GM21529 (cell line): ENCODE results near the gene NOP16.

ENCODE experiments used
- ATAC-seq: cut with Tn5 transposase; IDR thresholded peaks from one replicate; pipeline ENCODE4 v1.9.1; 2021; ENCODE audit not compliant: unreplicated experiment

Gene NOP16

DNA sequence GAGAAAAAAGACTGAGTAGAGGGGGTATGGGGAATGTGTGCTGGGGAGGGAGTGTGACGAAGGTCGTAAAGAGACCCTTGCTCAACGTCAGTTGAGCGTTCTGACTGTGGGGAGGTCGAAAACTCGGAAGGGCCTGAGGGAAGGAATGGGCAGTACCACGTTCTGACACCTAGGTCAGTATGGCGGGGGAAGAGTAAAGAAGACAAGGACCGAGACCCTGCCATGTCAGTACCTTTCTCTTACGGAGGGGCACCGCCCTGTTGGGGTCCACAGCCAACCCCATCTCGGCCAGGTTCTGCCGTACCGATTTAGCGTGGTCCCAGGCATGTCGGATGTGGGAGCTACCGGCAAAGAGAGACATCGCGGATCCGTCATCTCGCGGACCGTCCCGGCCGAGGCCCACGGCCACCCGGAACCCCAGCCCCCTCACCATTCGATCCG lies 375 bp downstream of the NOP16 start:
- peak; percentile 0 for ATAC-seq

DNA sequence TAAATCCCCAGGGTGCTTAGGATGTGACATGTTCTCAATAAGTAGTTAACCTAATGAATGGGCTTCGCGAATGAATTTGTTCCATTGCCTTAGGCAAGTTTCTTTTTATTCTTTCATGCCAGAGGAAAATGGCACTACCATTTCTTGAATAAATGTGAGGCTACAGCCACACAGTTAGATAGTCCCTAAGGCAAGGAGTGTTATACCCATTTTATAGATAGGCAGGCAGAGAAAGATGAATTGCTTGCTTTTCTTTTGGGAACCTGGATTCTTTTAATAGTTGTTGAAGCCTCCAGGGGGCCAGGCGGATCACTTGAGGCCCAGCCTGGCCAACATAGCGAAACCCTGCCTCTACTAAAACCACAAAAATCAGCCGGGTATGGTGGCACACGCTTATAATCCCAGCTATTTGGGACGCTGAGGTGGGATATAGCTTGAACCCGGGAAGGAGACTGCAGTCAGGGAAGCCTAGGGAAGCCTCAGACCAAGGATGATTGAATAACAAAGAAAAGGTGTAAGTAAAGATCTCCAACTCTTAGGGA lies 943 bp downstream of the NOP16 start:
- no peak for ATAC-seq

GRCh38 chr5:176386491-176386890 lies 1.9 kb downstream of the NOP16 start:
- ATAC-seq, result no peak

DNA sequence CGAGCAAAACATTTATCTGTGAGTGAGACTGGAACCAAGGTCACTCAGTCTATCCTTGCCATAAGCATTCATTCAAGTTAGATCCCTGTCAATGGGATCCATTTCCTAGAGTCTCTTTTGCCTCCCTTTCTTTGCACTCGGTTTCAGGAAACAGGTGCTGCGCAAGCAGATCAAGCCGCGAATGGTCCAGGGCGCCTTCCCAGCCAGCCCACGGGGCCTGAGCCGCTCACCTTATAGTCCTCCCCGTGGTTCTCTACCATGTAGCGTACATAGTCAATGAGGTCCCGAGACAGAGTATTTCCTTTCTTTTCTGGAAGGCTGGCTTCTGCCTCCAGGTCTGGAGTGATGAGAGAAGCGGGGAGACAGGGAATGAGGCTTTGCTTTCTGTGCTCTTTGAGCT lies 3.4 kb downstream of the NOP16 start:
- no peak for ATAC-seq

DNA sequence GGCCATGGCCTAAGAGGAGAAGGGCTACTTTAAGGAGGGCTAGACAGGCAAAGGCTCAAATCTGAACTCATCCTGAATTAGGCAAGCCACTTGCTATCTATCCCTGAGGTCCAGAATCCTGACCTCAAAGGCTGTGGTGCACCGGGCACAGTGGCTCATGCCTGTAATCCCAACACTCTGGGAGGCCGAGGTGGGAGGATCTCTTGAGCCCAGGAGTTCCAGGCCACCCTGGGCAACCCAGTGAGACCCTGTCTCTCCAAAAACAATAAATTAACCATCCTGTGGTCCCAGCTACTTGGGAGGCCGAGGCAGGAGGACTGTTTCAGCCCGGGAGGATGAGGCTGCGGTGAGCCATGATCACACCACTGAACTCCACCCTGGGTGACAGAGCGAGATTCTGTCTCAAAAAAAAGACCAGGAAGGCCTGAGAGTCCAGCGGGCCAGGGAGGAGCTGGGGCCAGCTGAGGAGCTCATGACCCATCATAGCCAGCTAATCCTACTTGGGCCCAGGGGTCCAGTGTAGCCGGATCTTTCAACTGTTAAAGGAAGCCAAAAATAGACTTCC lies 4.0 kb downstream of the NOP16 start:
- ATAC-seq, result no peak

- ATAC-seq, result no peak
Measured at GRCh38 chr5:176383961-176384360, 4.4 kb downstream of the NOP16 start.

DNA sequence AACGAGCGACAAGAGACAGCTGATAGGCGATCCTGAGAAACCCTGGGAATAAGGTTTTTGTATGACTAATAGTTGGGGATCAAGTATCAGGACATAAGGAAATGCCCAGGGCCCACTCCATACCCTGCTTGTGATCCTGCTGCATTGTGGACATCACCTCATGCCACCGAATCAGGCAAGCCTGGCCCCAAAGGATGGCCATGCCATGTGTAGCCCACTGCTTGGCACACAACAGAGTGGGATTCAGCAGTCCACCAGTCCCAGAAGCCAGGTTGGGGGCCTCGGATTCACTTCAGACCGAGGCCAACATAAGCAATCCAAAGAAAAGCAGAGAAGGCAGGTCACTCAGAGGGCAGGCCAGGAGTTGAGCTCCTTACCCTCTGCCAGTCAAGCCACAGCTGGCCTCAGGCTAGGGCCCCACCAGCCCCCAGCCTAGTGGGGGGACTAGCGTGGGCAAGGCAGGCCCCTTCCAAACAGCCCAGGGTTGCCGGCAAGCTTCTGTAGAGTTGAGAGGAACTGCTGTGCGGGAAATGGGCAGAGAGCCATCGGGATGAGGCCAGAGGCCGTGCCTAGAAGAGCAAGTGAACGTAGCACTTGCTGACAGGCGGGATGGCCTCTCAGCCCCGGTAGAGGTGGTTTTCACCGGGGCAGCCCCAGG lies 5.0 kb downstream of the NOP16 start:
- no peak for ATAC-seq

GRCh38 chr5:176382721-176383120 lies 5.7 kb downstream of the NOP16 start:
- no peak for ATAC-seq

DNA sequence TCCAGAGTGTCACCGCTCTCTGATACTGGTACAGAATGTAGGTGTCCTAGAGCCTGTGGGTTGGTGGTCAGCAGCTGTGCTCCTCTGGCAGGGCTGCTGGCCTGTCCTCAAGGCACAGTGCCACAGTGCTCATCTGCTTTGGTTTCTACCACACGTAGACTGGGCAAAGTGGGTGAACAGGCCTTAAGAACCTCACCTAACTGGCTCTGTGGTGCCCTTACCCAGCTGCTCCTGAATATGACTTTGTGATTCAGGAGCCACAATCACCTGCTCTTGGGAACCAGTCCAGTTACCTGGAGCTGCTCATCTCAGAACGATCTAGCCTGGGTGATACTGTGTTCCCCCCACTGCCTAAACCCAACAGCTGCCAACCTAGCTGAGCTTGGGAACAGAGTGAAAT lies 6.4 kb downstream of the NOP16 start:
- no peak for ATAC-seq

DNA sequence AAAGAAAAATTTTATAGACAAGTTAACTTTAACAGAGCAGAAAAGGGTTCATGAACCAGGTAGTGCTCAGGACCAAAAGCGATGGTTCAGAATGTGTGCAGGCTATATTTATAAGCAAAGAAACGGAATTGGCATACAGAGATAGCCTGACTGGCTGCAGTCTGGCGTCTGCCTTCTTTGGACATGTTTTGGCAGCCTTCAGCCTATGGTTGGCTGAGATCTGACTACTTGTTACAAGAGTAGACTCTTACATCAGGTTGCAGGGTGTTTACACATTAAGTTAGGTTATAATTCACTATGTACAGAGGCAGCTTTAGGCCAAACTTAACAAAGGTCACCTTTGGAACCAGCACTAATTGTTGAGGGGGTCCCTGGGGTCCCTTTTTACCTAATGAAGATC lies 7.0 kb downstream of the NOP16 start:
- no peak for ATAC-seq

DNA sequence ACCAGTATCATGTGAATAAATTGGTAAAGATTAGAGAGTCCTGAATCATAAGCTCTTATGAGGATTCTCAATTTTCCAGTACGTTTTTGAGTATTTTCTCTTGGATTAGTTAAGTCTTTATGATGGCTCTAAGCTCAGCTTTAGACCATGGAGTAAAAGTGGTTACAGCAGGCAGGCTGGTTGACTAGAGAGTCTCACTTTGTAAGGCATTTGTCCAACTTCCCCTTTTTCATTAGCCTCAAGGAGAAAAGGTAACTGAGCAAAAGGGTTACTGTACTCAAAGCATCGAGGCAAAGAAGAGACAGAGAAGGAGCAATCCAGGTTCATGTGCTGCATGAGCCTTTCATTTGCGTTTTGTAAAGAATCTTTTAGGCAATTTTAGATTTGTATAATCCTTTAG lies 8.5 kb downstream of the NOP16 start:
- no peak for ATAC-seq

DNA sequence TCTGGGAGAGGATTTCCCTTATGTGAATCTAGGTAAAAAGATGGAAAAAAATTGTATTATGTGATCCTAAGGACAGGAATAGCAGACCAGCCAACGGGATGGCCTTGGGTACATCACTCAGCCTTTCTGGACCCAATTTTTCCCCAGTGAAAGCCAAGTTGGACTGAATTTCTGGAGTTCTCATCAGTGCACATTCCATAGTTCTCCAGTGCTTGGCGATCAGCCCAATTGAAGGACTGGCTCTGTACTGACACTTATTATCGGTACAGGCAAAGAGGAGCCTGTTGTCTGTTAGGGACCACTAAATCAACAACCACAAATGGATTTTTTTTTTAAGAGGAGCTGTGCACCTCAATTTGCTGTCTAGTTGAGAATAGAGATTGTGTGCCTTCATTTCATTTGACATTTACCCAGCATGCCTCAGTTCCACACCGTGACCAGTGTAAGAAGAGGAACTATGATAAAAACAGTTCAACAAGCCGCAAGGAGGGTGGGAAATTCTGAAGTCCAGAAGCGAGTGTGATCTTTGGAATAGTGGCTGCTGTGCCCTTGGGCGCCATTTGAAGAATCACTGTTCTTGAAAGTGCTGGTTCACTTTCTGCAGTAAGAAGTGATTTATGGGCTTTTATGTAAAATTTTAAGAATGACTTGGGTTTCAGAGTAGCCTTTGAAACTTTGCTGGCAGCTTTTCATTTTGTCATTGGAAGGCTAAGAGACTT lies 15.1 kb downstream of the NOP16 start:
- no peak for ATAC-seq

GRCh38 chr5:176371621-176372539 lies 16.5 kb downstream of the NOP16 start:
- ATAC-seq, result no peak

DNA sequence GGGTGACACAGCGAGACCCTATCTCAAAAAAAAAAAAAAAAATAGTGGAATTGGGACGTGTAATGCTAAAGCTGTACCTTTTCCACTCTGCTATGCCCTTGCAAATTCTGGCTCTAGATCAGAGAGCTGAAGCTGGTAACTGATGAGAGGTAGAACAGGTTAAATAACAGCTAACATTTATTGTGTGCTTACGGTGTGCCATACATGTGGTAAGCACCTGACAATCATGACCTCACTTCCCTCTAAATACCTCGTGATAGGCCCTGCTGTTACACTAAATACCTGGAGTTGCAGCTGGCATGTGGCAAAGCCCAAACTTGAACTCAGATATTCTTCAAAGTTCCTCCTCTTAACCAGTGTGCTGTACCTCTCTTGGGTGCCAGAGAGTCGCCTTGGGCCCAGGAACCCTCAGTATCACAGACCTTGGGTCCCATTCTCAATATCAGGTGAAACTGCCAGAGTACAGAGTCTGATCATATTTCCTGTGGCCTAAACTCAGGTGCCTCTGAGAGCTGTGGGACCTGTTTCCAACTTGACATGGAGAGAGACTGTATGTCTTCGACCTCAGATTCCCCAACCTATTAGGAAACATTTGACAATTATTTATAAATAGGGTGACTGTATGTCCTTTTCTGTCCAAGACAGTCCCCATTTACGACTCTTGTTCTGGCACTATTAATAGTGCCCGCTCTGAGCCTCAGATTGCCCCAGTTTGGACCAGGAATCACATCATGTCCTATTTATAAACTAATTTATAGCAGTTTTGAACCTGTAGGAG lies 18.3 kb downstream of the NOP16 start:
- ATAC-seq, result no peak

GRCh38 chr5:176368726-176369125 lies 19.7 kb downstream of the NOP16 start:
- ATAC-seq, result no peak

GRCh38 chr5:176366232-176366894 lies 22.0 kb downstream of the NOP16 start:
- no peak for ATAC-seq

GRCh38 chr5:176365351-176366231 lies 22.8 kb downstream of the NOP16 start, which contains the start of gene ARL10:
Gene ARL10, plus strand, starts transcription at chr5:176365487. Its CDS starts 77 bp downstream, at chr5:176365564.
- ATAC-seq, result peak; percentile 39

- no peak for ATAC-seq
Measured at GRCh38 chr5:176364765-176365350, 23.5 kb downstream of the NOP16 start.

GRCh38 chr5:176362233-176362490 lies 26.2 kb downstream of the NOP16 start:
- ATAC-seq, result peak; percentile 10
